Nephron progenitor cell (in vitro differentiated cells): ENCODE measurements around the gene CHMP3.

ENCODE experiments used
- DNase-seq: peaks from one replicate; pipeline ENCODE4 v3.0.0; 2021
- H3K27ac Mint-ChIP-seq: 2 replicates; pipeline ENCODE4 v1.8.0; 2021; ENCODE audit warnings: mild to moderate bottlenecking, moderate library complexity, mixed read lengths
- H3K27me3 Mint-ChIP-seq: 2 replicates; pipeline ENCODE4 v1.8.0; 2021; ENCODE audit warnings: mild to moderate bottlenecking, low read depth, mixed read lengths; ENCODE audit not compliant: poor library complexity
- H3K36me3 Mint-ChIP-seq: 2 replicates; pipeline ENCODE4 v1.8.0; 2021; ENCODE audit warnings: low read depth, mixed read lengths
- H3K4me1 Mint-ChIP-seq: 2 replicates; pipeline ENCODE4 v1.8.0; 2021; ENCODE audit warnings: mixed read lengths
- H3K4me3 Mint-ChIP-seq: 2 replicates; pipeline ENCODE4 v1.8.0; 2021; ENCODE audit warnings: mild to moderate bottlenecking, moderate library complexity, mixed read lengths
- H3K9me3 Mint-ChIP-seq: 2 replicates; pipeline ENCODE4 v1.8.0; 2021; ENCODE audit warnings: mild to moderate bottlenecking, moderate library complexity, mixed read lengths
- TF ChIP-seq, protein P1 (sequence below): fragments of 200-600 bp; sonication (generic); IDR thresholded peaks from 2 replicates; pipeline ENCODE4 v1.5.0; 2021; ENCODE audit warnings: antibody characterized with exemption

CHMP3 gene

DNA sequence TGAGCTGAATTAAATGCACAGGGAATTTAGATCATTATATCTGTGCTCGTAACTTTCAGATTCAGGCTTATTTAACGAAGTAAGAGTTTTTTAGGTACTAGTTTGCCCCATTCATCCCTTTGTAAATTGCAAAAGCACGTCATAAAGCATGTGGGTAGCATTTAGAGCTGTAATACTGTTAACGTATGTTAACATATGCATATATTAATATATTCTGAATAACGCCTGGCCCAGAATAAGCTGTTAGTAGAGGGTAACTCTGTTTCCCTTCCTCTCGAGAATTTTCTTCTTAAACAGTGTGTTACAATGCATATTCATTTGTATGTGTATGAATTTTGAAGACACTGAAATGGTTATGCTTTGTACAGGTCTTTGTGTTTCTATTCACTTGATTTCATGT lies 91.6 kb downstream of the CHMP3 start:
- Mint-ChIP-seq H3K9me3 (no peaks in the 10 kb centered on the region), H3K36me3 (peaks cover 71% of the 10 kb centered on the region), H3K4me1 (no peaks in the 10 kb centered on the region), H3K27ac (no peak overlapping the region), H3K27me3 (peaks cover 2% of the 10 kb centered on the region), H3K4me3 (no peak overlapping the region)
- TF ChIP-seq, protein P1, sequence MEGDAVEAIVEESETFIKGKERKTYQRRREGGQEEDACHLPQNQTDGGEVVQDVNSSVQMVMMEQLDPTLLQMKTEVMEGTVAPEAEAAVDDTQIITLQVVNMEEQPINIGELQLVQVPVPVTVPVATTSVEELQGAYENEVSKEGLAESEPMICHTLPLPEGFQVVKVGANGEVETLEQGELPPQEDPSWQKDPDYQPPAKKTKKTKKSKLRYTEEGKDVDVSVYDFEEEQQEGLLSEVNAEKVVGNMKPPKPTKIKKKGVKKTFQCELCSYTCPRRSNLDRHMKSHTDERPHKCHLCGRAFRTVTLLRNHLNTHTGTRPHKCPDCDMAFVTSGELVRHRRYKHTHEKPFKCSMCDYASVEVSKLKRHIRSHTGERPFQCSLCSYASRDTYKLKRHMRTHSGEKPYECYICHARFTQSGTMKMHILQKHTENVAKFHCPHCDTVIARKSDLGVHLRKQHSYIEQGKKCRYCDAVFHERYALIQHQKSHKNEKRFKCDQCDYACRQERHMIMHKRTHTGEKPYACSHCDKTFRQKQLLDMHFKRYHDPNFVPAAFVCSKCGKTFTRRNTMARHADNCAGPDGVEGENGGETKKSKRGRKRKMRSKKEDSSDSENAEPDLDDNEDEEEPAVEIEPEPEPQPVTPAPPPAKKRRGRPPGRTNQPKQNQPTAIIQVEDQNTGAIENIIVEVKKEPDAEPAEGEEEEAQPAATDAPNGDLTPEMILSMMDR = no peak
- no peak for DNase-seq

DNA sequence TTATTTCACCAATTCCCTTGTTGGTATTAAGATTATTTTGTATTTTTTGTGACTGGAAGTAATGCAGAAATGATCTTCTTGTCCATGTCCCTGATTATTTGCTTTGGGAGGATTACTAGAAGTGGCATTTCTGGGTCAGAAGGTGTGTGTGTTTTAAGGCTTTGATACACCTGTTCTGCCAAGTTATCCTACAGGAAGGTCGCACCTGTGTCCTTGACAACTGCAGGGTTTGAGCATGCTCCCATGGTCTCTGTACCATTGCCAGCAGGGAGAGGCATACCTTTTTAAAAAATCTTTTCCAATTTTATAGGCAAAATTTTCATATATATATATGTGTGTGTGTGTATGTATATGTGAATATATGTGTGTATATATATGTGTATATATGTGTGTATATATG lies 92.4 kb downstream of the CHMP3 start:
- H3K36me3 Mint-ChIP-seq = peaks cover 69% of the 10 kb centered on the region
- DNase-seq = no peak
- no peaks in the 10 kb centered on the region for H3K4me1 Mint-ChIP-seq
- H3K27me3 Mint-ChIP-seq = peaks cover 2% of the 10 kb centered on the region
- H3K4me3 Mint-ChIP-seq = no peak overlapping the region
- no peak overlapping the region for H3K27ac Mint-ChIP-seq
- no peaks in the 10 kb centered on the region for H3K9me3 Mint-ChIP-seq
- TF ChIP-seq, protein P1 = no peak

DNA sequence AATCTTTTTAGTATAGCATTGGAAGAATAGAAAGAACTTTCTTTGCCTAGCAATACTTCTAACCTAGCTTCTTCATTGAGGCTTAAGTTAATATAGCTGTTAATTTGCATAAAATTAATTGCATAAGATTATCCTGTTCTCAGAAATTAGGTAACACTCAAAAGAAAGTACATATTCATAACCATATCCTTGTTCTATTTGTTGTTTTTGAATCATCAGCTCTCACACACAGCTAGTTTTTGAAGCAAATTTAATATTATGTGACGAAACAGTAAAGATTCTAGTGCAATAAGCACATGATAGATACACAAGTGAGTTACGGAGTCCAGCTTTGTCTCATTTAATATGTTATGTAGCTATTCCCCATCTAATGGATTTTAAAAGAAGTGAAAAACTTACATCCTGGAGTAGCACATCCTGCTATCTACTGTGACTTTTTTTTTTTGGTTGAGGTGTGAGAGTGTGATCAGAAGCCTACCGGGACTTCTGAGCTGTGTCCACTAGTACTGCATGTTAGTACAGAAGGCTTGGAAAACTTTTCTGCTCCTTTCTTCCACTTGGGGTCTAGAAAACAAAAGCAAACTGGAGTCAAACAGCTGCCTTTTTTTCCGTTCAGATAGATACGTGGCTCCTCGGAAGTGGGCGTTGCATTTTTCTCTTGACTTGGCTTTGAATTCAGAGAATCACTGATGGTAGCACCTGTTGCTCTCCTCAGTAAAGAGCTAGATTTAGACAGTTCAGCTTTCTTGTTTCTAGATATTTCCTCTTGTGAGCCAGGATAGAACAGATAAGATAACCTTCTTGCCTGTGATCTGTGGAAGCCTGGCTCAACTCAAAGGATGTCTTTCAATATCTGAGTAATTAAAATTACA lies 94.8 kb downstream of the CHMP3 start:
- Mint-ChIP-seq H3K4me1 (no peaks in the 10 kb centered on the region), H3K27ac (peak overlapping the region; percentile 39), H3K27me3 (peaks cover 2% of the 10 kb centered on the region), H3K4me3 (no peak overlapping the region), H3K36me3 (peaks cover 66% of the 10 kb centered on the region), H3K9me3 (no peaks in the 10 kb centered on the region)
- DNase-seq = no peak
- TF ChIP-seq, protein P1 = no peak

DNA sequence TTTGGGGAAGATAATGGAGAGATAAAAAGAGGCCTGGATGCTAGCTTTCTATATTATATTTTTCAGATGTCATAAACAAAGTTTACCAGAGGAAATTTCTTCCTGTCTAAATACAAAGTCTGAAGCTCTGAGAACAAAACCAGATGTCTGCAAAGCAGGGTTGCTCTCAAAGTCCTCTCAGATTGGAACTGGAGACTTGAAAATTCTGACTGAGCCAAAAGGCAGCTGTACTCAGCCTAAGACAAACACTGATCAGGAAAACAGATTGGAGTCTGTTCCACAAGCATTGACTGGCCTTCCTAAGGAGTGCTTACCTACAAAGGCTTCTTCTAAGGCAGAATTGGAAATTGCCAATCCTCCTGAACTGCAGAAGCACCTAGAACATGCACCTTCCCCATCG lies 96.9 kb downstream of the CHMP3 start:
- Mint-ChIP-seq H3K4me3 (no peak overlapping the region), H3K27ac (no peak overlapping the region), H3K9me3 (no peaks in the 10 kb centered on the region), H3K27me3 (peaks cover 2% of the 10 kb centered on the region), H3K4me1 (no peaks in the 10 kb centered on the region), H3K36me3 (peaks cover 61% of the 10 kb centered on the region)
- TF ChIP-seq, protein P1 = no peak
- no peak for DNase-seq

DNA sequence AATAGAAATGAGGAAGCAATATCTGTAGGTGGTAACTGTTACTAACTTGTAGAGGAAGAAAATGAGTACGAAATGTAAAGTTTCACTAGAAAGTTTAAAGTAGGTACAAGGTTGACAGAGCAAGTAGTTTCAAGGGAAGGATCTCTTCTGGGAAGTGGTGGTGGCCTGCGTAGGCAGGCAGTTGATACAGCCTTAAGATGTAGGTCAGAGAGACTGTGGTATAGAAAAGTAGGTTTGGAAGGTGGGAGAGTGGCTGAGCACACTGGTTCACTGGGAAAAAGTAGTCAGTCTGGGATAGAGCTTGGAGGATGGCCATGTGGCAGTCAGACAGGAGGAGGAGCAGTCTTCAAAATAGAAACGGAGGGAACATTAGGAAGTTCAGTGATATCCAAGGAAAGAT lies 98.6 kb downstream of the CHMP3 start:
- Mint-ChIP-seq H3K4me1 (no peaks in the 10 kb centered on the region), H3K27ac (peak overlapping the region; percentile 11), H3K4me3 (no peak overlapping the region), H3K27me3 (peaks cover 2% of the 10 kb centered on the region), H3K9me3 (no peaks in the 10 kb centered on the region), H3K36me3 (peaks cover 66% of the 10 kb centered on the region)
- no peak for DNase-seq
- TF ChIP-seq, protein P1 = no peak
